GM18907 (cell line): ENCODE results near the gene POLR1B.
A peak's percentile ranks its signal among the peaks of the same experiment; 100 is the strongest.
"Not testable (repeated sequence)": the region's sequence is repeated elsewhere in the genome, so short reads cannot be mapped to it uniquely, and the experiment has no call there.

Experiments used
- ATAC-seq: cut with Tn5 transposase; IDR thresholded peaks from one replicate; pipeline ENCODE4 v1.9.1; 2021; ENCODE audit warnings: mild to moderate bottlenecking, moderate library complexity; ENCODE audit not compliant: unreplicated experiment

POLR1B gene, protein sequence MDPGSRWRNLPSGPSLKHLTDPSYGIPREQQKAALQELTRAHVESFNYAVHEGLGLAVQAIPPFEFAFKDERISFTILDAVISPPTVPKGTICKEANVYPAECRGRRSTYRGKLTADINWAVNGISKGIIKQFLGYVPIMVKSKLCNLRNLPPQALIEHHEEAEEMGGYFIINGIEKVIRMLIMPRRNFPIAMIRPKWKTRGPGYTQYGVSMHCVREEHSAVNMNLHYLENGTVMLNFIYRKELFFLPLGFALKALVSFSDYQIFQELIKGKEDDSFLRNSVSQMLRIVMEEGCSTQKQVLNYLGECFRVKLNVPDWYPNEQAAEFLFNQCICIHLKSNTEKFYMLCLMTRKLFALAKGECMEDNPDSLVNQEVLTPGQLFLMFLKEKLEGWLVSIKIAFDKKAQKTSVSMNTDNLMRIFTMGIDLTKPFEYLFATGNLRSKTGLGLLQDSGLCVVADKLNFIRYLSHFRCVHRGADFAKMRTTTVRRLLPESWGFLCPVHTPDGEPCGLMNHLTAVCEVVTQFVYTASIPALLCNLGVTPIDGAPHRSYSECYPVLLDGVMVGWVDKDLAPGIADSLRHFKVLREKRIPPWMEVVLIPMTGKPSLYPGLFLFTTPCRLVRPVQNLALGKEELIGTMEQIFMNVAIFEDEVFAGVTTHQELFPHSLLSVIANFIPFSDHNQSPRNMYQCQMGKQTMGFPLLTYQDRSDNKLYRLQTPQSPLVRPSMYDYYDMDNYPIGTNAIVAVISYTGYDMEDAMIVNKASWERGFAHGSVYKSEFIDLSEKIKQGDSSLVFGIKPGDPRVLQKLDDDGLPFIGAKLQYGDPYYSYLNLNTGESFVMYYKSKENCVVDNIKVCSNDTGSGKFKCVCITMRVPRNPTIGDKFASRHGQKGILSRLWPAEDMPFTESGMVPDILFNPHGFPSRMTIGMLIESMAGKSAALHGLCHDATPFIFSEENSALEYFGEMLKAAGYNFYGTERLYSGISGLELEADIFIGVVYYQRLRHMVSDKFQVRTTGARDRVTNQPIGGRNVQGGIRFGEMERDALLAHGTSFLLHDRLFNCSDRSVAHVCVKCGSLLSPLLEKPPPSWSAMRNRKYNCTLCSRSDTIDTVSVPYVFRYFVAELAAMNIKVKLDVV

DNA sequence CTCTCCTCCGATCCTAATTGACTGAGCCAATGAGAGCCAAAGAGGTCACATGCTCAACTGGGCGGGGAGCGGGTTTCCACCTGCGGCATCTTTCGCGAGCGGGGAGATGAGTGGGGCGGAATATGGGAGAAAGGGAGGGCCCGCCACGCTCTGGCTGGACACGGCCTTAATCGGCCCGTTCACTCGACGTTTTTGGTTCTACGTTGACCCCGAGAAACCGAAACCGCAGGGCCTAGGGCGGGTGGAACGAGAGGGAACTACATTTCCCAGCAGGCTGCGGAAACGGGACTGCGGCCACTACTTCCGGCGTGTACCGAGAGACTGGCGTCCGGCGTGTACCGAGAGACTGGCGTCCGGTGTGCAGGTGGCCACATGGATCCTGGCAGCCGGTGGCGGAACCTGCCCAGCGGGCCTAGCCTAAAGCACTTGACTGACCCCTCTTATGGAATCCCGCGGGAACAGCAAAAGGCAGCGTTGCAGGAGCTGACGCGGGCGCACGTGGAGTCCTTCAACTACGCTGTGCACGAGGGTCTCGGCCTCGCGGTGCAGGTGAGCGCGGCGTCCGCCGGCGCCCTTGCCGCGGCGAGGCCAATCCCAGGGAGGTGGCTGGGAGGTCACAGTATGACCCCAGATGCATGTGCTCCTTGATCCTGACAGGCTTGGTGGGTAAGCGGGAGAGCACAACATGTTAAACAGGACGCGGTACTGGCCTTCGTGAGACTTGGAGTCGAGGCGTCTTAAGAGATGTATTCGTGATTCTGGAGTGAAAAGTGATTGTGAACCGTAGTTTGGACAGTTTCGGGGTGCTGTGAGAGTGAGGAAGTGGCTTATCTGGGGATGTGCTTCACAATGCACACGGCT is at the start of gene POLR1B:
POLR1B (plus strand) TSS at position 343 of the 861 bp plus-strand sequence; CDS start at position 373, 30 bp downstream.
- ATAC-seq = peak; percentile 88

DNA sequence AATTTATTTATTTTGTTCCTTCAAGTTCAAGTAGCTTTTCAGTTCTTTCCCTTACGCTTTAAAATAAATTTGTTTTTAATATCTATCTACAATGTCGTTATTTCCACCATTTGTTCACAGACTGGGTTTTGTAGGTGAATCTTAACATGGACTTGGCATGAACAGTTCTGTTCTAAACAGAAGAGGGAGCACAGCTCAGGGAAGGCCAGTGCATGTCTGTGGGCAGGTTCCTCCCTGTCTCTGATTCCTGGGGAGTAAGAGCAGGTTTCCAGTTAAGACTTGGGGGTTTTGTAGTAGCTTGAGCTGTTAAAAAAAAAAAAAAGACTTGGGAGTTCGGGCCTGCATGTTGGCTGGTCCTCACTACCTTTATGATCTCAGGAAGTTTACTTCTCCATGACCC is 49.2 kb upstream of the POLR1B start:
- ATAC-seq = no peak

DNA sequence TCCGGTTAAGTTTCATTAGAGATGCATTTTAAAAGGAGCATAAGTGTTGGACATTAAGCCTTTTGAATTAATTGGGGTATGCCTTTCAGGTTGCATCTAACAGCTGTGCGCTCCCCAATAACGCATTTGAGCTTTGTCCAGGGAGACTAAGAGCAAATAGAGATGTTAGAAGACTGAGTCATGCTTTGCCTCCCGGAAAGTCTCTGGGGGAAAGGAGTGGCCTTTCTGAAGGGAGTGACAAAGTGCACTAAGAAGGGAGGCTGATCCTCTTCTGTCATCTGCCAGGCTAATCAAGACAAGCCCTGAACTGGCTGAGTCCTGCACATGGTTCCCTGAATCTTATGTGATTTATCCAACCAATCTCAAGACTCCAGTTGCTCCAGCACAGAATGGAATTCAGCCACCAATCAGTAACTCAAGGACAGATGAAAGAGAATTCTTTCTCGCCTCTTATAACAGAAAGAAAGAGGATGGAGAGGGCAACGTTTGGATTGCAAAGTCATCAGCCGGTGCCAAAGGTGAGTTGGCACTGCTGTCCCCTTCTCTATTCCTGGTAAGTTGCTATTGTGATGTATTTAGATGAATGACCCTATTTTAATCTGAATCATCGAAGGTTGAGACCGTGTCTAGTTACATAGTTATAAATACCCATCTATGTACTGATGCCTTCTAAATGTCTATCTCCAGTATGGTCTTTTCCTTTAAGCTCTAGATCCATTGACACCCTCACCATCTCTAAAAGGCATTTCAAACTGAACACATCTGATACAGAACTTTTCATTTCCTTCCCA is 48.2 kb upstream of the POLR1B start:
- ATAC-seq = no peak

DNA sequence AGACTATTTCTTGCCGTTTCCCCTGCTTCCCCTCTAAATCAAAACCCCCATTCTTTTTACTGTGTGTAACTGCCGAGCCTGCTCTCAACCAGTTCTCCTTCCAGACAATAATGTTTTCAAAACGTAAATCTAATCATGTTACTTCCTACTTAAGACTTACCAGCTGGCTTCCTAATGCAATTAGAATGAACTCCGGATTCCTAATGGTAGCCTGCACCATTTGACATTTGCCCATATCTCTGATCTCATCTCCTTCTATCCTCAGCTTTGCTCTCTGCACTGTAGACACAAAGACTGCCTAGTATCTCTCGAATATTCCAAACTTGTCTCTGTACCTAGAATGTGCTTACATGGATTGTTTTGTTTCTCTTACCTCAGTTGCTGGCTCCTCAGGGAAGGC is 47.4 kb upstream of the POLR1B start:
- ATAC-seq = no peak

DNA sequence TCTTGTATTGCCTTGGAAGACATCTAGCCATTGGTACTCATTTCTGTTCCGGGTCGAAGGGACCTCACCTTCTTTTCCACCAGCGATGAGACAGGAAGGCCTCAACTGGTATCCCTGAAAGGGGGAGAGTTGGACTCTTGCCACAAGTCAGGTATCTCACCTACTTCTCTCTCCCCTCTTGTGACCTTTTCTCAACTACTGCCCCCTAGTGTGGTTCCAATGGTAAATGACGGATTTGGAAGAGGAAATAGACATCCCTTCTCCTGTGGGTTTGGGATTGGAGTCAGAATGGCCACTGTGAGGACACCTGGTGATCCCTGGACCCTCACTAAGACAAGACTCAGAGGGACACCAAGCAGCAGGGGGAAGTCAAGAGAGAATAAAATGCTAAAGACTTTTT is 46.4 kb upstream of the POLR1B start:
- ATAC-seq = not testable (repeated sequence)

DNA sequence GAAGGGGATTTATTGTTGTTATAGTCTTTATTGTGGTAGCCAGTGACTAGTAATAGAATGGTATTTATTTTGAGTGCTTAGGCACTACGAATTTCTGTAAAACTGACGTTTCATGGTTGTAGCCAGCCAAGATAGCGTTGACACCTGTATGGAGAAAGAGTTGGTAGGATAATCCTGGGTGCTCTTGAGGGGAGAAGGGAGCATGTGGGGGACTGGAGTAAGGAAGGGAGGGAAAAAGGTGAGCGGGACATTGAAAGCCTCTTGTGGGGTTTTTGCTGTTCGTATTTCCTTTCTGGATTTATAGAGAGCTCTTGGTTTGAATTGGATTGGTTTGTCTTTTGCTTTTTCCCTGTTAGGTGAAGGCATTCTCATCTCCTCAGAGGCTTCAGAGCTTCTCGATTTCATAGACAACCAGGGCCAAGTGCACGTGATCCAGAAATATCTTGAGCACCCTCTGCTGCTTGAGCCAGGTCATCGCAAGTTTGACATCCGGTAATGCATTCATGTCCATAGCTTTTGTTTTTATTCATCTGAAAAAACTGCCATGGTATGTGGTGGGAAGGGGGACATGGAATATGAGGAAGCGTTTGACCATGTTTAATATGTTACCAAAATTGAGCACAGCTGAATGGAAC is 41.3 kb upstream of the POLR1B start:
- peak; percentile 59 for ATAC-seq

DNA sequence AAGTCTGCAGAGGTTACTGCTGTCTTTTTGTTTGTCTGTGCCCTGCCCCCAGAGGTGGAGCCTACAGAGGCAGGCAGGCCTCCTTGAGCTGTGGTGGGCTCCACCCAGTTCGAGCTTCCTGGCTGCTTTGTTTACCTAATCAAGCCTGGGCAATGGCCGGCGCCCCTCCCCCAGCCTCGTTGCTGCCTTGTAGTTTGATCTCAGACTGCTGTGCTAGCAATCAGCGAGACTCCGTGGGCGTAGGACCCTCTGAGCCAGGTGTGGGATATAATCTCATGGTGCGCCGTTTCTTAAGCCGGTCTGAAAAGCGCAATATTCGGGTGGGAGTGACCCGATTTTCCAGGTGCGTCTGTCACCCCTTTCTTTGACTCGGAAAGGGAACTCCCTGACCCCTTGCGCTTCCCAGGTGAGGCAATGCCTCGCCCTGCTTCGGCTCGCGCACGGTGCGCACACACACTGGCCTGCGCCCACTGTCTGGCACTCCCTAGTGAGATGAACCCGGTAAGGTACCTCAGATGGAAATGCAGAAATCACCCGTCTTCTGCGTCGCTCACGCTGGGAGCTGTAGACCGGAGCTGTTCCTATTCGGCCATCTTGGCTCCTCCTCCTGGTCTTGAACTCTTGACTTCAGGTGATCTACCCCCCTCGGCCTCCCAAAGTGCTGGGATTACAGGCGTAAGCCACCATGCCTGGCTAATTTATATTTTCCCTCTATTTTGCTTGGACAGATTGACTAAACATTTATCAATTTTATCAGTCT is 32.8 kb upstream of the POLR1B start:
- not testable (repeated sequence) for ATAC-seq

DNA sequence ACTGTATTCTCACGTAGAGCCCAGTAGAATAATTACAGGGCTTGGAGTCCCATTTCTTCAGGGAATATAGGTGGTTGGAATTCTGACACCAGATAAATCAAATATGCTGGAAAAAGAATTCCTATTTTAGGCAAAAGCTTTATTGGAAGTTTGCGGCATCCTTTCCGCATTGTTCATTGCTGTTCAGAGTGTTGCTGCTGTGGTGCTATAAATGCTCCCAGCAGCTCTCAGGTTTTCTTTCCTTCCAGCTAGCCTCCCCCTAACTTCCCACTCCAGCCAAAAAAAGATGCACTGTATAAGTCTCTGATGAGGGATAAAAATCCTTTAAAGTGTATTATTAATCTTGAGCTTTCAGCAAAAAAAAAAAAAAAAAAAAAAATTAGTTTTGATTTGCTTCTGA is 25.5 kb upstream of the POLR1B start:
- ATAC-seq = no peak

DNA sequence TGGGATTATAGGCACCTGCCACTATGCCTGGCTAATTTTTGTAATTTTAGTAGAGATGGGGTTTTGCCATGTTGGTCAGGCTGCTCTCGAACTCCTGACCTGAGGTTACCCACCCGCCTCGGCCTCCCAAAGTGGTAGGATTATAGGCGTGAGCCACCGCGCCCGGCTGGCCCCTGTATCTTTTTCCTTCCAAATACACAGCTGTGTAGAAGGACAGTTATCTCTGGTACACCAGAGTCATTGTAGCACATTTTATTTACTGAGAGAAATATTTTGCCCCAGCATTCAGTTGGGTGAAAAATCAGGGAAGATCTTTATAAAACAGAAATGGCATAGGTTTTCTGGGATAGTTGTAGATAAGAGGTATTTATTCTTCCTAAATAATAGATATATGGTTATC is 23.5 kb upstream of the POLR1B start:
- no peak for ATAC-seq

DNA sequence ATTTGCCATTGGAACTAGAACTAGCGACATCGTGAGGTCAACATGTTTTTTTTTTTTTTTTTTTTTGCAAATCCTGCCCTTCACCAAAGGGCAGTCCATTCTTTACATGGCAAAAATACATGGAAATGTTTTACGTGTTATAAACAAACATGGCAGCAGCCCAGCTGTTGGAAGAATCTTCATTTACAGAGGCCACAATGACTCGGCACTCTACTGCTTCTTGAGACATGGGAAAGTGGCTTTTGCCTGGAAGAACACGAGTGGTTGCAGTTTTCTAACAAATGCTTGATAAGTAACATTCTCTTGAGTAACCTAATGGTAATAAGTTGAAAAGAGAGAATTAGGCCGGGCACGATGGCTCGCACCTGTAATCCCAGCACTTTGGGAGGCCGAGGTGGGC is 22.8 kb upstream of the POLR1B start:
- no peak for ATAC-seq

DNA sequence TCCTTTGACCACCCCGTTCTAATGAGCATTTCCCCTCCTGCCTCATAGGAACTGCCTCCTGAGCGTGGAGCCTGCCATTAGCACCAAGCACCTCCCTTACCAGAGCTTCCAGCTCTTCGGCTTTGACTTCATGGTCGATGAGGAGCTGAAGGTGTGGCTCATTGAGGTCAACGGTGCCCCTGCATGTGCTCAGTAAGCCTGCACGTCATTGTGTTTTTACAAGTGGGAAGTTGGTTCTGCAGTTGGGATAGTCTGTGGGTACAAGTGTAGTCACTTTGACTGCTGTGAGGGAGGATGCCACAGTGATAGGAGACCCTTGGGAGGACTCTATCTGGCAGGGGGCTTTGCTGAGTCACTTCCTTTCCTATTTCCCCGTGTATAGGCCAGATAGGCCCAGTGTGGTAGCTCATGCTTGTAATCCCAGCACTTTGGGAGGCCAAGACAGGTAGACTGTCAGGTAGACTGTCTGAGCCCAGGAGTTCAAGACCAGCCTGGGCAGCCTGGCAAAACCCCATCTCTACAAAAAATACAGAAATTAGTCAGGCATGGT is 22.0 kb upstream of the POLR1B start:
- ATAC-seq = no peak

DNA sequence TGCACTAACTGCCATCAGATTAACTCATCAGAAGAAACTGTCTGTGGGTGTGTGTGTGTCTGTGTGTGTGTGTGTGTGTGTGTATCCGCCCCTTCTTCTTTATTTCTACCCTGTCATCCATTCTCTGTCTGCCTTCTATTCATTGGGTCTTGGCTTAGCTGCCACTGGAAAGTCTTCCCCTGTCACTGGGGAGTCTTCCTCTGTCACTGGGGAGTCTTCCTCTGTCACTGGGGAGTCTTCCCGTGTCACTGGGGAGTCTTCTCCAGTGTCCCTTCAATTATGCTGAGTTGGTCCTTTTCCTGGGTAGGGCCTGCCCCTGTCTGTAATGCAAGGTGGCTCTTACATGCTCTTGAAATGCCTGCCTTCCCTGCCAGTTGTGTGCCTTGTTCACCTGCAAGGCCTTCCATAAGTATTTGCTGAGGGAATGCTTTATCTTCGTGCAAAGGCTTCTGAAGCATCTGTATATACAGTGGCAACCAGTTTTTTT is 18.9 kb upstream of the POLR1B start:
- no peak for ATAC-seq

DNA sequence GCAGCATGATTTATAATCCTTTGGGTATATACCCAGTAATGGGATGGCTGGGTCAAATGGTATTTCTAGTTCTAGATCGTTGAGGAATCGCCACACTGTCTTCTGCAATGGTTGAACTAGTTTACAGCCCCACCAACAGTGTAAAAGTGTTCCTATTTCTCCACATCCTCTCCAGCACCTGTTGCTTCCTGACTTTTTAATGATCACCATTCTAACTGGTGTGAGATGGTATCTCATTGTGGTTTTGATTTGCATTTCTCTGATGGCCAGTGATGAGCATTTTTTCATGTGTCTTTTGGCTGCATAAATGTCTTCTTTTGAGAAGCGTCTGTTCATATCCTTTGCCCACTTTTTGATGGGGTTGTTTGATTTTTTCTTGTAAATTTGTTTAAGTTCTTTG is 18.0 kb upstream of the POLR1B start:
- ATAC-seq = not testable (repeated sequence)

DNA sequence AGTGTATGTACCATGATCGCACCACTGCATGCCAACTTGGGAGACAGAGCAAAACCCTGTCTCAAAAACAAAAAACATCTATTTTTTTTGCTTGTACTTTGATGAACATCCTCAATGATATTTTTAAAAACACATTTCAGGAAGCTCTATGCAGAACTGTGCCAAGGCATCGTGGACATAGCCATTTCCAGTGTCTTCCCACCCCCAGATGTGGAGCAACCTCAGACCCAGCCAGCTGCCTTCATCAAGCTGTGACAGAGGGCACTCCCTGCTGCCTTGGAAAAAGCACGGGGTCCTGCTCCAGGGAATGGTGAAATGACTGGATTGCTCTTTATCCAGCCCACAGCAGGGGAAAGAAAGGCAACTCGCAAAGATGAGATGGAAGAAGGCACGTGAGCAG is 13.7 kb upstream of the POLR1B start:
- no peak for ATAC-seq

DNA sequence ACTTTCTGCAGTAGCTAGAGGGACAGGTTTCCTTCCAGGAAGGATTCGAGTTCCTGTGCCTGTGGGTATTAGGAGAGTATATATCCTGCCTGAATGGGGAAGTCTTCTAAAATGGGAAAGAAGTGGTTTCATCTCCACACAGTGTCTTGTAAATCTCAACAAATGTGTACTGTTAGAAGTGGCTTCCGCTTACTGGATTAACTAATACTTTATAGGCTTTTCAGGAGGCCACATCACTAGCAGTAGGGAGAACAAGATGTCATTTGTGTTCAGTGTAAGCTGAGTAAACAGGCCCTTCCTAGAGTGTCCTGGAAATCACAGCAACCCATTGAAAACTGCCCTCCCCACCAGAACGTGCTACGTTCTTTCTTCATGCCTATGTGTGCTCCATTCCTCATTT is 12.5 kb upstream of the POLR1B start:
- no peak for ATAC-seq

DNA sequence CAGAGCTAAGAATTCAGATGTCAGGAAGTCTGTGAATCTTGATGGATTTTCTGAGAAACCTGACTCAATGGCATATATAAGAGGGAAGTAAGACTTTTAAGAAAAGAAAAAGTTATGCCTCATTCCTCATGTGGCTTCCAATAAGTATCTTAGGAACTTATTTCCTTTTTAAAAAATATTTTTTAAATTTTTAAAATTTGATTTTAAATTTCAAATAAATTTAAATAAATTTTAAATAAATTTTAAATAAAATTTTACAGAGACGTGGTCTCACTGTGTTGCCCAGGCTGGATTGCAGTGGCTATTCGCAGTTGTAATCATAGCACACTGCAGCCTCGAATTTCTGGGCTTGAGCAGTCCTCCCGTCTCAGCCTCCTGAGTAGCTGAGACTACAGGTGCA is 11.5 kb upstream of the POLR1B start:
- no peak for ATAC-seq

DNA sequence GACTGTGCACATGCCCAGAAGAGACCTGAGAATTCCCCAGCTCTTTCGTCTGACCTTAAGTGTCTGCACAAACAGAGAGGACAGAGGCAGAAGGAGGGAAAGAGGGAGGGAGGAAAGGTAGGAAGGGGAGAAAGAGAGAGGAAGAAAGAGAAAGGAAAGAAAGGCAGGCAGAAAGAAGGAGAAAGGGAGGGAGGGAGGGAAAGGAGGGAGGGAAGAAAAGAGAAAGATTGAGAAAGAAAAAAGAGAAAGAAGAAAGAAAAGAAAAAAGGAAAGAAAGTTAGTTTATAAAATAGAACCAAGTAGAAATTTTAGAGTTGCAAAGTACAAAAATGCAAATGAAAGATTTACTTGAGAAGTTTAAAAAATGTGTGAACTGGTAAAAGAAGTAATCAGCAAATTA is 7.4 kb upstream of the POLR1B start:
- no peak for ATAC-seq

DNA sequence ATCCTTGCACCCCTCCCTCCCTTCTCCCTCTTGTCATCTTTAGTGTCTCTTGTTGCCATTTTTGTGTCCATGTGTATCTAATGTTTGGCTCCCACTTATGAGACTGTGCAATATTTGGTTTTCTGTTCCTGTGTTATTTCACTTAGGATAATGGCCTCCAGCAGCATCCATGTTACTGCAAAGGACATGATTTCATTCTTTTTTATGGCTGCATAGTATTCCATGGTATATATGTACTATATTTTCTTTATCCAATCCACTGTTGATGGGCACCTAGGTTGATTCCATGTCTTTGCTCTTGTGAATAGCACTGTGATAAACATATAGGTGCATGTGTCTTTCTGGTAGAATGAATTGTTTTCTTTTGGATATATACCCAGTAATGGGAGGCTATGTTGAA is 5.6 kb upstream of the POLR1B start:
- not testable (repeated sequence) for ATAC-seq
